GM10248 (cell line): ENCODE results near the gene IQUB.

ENCODE experiments used
- CTCF ChIA-PET: fragments of 300-600 bp; sonication (Branson Sonifier 250); formaldehyde crosslinking; extraction: SDS; loops from one replicate; lab custom pipeline; 2021; ENCODE audit warnings: antibody characterized with exemption; lab: Yijun Ruan, JAX
- POLR2A ChIA-PET: fragments of 350-650 bp; sonication (Branson Sonifier 250); formaldehyde crosslinking; extraction: SDS; loops from one replicate; lab custom pipeline; 2020; ENCODE audit warnings: antibody characterized with exemption; lab: Yijun Ruan, JAX
- DNase-seq: peaks from one replicate; pipeline ENCODE4 v3.0.0; 2012; ENCODE audit errors: extremely low spot score
- CTCF ChIP-seq: IDR thresholded peaks from 2 replicates; pipeline ENCODE4 v1.5.1; 2012; ENCODE audit warnings: mild to moderate bottlenecking, low read depth; ENCODE audit errors: extremely low read depth, missing control alignments, control extremely low read depth

Gene IQUB

GRCh38 chr7:123472750-123473445, 61.5 kb downstream of the IQUB start:
- DNase-seq = no peak
- CTCF ChIA-PET = interaction anchor here (0.8 to 2.4 kb wide), 3 partner anchors 19 to 22 kb away, joined by 3 to 6 read pairs (median 4); no protein-coding TSS in a partner anchor
- no peak for TF ChIP-seq CTCF
- POLR2A ChIA-PET = no interaction called here

GRCh38 chr7:123472327-123472726, 62.1 kb downstream of the IQUB start:
- TF ChIP-seq CTCF = no peak
- POLR2A ChIA-PET = no interaction called here
- CTCF ChIA-PET = no interaction called here

DNA sequence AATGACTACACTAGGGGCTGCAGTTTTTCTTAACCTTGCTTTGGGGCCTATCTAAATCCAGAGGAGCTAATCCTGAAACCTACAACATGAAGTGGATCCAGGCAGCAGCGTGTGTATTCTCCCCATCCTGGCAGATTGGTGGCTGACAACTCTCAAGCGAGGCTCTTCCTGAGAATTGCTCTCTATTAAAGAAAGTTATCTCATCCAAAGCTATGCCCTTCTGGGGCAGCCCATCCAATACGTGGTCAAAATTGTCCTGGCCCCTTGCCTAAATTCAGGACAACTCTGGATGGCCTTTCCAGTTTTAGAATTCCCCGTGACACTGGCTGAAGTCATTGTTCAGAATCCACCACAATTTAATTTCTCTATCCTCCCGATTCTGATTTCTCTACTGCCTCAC, 66.1 kb downstream of the IQUB start:
- DNase-seq = no peak
- no peak for TF ChIP-seq CTCF
- ChIA-PET POLR2A (no interaction called here), CTCF (interaction anchor here (1.0 to 1.8 kb wide), 2 partner anchors 16 to 25 kb away, joined by 3 to 4 read pairs; no protein-coding TSS in a partner anchor)

More at GRCh38 chr7:123472327-123472726, 62.1 kb downstream of the IQUB start:
- no peak for DNase-seq

DNA sequence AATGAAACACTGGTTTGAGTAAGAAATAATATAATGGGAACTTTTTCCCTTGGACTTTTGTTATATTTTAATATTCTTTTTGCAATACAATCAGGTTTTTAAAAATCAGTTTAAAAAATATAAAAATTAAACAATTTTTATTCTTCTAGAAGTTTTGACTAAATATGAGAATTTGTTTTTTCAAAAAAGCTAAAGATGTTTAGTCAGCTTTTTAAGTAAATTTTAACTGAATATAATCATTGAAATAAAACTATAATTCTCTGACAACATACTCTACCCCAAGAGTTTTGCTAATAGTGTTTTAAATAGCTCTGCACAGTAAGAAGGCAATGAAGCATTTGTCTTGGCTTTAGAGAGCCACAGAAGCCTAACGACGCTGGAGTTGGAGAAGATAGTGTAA, 70.5 kb downstream of the IQUB start:
- CTCF ChIA-PET = no interaction called here
- DNase-seq = no peak
- POLR2A ChIA-PET = no interaction called here
- no peak for TF ChIP-seq CTCF

GRCh38 chr7:123460616-123461015, 73.8 kb downstream of the IQUB start:
- ChIA-PET POLR2A (no interaction called here), CTCF (interaction anchor here (1.3 kb wide), 1 partner anchor 11 kb away, joined by 3 read pairs; no protein-coding TSS in a partner anchor)
- no peak for DNase-seq
- no peak for TF ChIP-seq CTCF

GRCh38 chr7:123455965-123456470, 78.4 kb downstream of the IQUB start:
- ChIA-PET POLR2A (no interaction called here), CTCF (interaction anchor here (1.2 to 1.5 kb wide), 3 partner anchors 11 to 25 kb away, joined by 3 to 5 read pairs (median 4); no protein-coding TSS in a partner anchor)
- no peak for DNase-seq
- no peak for TF ChIP-seq CTCF
